Measurements from ENCODE around the gene STXBP1. TPM values are rescaled to one million over a fixed set of nuclear protein-coding genes. Genes with fewer than 3 reads are reported as not detected.

STXBP1 gene
- total and polyA plus RNA-seq, 2 experiments from 2014 or later, result 48.6 to 50.4 TPM

- TF ChIP-seq ZNF462 (CRISPR knock-in tag; IDR thresholded peaks at IDR 0.05) (no peak), ZNF331 (CRISPR knock-in tag; IDR thresholded peaks at IDR 0.05; ENCODE audit: low read depth) (no peak)
These were observed 126.6 kb downstream of the STXBP1 start (continued) for GRCh38 chr9:127738666-127739065.

- peaks cover 11% of the 10 kb centered on the region for H3K27me3 Mint-ChIP-seq (ENCODE audit: insufficient read depth, low read depth, poor library complexity)
- no peak overlapping the region for H3K27ac ChIP-seq (ENCODE audit: low read depth)
- H3K27ac Mint-ChIP-seq, result no peak overlapping the region
- H3K9me3 Mint-ChIP-seq, result no peaks in the 10 kb centered on the region; the same call in 2 of the 3 replicates
- H4K20me1 ChIP-seq (replicated peaks; ENCODE audit: insufficient read depth), result no peaks in the 10 kb centered on the region; the same call in 1 of the 2 replicates
- DNase-seq (ENCODE audit: low spot score) (no peak), ATAC-seq (no peak)
- H3K27me3 ChIP-seq (ENCODE audit: insufficient read depth), result no peaks in the 10 kb centered on the region
- no peaks in the 10 kb centered on the region for H3K36me3 ChIP-seq (ENCODE audit: insufficient read depth)
- H3F3A ChIP-seq (replicated peaks; ENCODE audit: low read depth), result 0 out of 2 replicates have a peak, but pooled peaks cover 3% of the 10 kb centered on the region
- H3K9me2 ChIP-seq (ENCODE audit: insufficient read depth), result no peaks in the 10 kb centered on the region
- peaks cover 6% of the 10 kb centered on the region for H3K4me1 Mint-ChIP-seq
- H3K4me1 ChIP-seq (ENCODE audit: insufficient read depth), result peaks cover 2% of the 10 kb centered on the region; the same call in 1 of the 2 replicates
- no peaks in the 10 kb centered on the region for H3K79me2 ChIP-seq (replicated peaks; ENCODE audit: insufficient read depth)
- H3K4me3 Mint-ChIP-seq, result no peak overlapping the region
- H2AFZ ChIP-seq, result no peak overlapping the region
- TF ChIP-seq POLR2AphosphoS5 (IDR thresholded peaks at IDR 0.05; ENCODE audit: low read depth) (no peak), EZH2 (IDR thresholded peaks at IDR 0.05; ENCODE audit: low read depth, unreplicated experiment) (no peak), ZNF462 (CRISPR knock-in tag; IDR thresholded peaks at IDR 0.05) (no peak), NANOG (IDR thresholded peaks at IDR 0.05; ENCODE audit: borderline replicate concordance) (no peak)
- H3K4me2 ChIP-seq, result no peak overlapping the region
- H3K4me3 ChIP-seq, result no peak overlapping the region
- no peaks in the 10 kb centered on the region for H3K36me3 Mint-ChIP-seq (ENCODE audit: low read depth)
These were observed 127.7 kb downstream of the STXBP1 start for GRCh38 chr9:127739614-127740330.

Measured in GM23338 (cell line).